Measurements from ENCODE around the gene ANTXRL. TPM values are rescaled to one million over a fixed set of nuclear protein-coding genes. Genes with fewer than 3 reads are reported as not detected.
"Not testable (repeated sequence)": the region's sequence is repeated elsewhere in the genome, so short reads cannot be mapped to it uniquely, and the experiment has no call there.

ANTXRL gene
- not detected for total RNA-seq

DNA sequence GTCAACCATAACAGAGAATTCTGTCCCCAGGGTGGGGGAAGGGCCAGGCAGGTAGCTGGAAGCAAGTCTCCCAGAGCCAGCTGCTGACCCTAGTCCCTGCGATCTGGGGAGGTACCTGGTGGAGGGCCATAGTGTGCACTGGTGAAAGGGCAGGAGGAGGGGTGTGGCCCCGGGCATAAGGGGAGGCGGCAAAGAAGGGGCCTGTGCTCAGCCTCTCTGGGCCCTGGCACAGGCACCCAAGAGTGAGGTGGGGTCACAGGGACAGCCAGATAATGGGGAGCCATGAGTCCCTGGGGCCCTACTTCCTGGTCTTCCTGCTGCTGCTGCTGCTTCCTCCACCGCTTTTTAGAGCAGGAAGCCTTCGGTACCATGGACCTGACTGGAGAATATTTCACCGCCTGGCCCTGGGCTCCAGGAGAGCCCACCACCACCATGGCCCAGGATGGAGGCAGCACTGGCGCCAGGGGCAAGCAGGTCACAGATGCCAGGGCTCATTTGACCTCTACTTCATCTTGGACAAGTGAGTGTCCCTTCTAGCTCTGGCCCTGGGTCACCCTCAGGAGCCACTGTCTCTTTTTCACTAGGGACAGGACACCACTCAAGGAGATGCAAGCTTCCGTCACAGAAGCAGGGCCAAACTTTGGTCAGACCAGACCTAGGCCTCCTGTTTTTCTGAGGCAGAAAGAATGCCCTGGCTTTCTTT, at the start of gene ANTXRL:
TSS of gene ANTXRL (plus strand) at position 7 of the 703 bp plus-strand sequence. CDS start at position 273, 266 bp downstream.
- DNase-seq (ENCODE audit: low spot score): no peak

DNA sequence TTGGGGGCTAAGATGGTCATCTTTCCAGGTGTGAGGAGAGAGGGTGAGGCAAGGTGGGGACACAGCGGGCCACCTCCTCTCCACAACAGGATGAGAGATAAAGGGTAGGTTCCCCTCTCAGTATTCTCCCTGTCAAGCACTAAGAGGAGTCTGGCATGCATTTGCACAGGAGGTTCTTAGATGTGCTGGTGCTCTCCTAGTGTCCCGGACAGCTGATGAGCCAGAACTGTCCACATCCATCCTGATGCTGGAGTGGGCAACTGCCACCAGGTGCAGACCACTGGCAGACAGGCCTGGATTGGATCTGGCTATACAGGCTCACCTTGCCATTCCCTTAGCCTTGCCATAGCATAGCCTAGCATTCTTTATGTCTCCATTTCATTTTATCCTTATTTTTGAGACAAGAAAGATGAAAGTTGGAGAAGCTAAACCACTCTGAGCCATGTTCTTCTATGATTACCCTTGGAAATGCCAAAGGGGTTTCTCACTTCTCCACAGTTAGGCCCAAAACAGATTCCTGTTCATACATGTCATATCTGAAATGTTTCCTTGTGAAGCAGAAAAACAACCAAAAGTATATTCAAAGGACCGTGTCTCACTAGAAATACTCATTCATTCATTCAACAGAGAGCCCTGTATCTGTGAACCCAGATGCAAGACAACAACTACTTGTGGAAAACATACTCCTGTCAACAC, 48.8 kb upstream of the ANTXRL start:
- DNase-seq (ENCODE audit: low spot score): no peak

DNA sequence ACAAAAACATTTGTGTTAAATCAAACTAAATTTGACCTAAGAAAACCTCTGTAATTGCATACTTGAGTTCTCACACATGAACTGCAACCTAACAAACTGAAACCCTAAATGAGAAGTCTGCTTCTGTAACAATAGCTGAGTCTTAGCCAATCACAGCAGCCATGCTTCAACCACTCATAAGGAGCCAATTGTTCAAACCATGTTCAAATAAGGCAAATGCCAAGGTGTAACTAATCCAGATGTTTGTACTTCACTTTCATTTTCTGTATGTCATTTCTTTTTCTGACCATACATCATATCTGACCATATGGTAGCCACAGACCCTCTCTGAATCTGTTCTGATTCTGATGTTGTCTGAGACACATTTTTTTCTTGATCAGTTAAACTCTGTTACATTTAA, 47.5 kb upstream of the ANTXRL start:
- DNase-seq (ENCODE audit: low spot score): no peak

DNA sequence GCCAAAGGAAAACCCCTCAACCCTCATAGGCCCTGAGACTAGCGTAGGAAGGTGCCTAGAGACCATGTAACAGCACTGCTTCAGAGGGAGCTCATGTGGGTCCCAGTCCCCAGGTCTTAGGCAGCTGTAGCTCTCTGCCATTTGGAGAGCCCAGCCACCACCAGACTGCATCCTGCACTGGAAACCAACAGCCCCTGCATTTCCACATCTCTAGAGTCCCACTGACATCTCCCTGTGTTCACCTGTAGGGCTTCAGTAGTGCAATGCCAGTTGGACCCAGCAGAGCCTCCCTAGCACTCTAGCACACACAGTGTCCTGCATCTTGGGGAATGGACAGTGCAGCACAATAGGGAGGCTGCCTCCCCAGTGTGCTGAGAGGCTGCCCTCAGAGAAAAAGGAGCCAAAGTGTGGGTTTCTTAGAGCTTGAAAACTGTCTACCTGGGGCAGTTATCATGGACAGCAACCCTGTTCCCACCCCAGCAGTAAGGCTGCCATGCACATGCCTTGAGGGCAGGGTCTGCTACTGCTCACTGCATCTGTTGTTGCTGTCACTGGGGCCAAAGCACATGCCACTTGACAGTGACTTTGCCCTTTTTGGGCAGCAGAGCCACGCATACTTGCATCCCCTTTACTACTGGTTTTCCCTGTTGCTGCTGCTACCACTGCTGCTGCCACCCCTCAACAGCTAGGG, 46.7 kb upstream of the ANTXRL start:
- no peak for DNase-seq (ENCODE audit: low spot score)

DNA sequence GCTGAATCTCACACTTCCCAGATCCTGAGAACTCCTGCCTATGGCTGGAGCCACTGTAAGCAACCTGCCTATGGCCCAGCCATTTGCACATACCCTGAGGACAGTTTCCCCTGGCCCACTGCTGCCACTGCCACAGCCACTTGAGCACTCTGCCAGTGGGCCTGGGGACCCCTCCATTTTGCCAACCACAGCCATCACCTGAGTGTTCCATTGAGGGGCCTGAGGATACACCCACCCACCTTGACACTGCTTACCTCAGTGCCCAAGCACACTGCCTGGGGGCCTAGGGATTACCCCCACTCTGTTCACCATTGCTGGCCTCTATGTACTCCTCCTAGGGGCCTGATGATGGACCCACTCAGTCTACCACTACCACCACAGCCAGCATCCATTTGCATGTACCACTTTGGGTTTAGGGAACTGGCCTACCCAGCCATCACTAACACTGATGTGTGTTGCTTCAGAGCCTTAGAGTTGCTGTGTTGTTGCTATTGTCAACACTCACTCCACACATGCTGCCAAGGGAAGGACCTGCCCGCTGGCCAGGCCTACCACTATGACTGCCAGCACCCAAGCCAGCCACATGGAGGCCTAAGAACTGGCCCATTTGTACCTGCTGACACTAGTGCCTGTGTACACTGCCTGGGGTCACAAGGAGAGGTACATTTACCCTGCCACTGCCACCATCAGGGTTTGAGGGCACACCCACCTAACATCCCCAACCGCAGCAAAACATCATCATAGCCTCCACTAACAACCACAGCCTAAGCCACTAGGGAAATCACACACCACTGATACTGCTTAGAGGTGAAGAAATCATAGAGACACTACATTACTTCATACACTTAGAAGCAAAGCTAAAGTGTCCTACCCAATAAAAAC, 45.9 kb upstream of the ANTXRL start:
- no peak for DNase-seq (ENCODE audit: low spot score)

DNA sequence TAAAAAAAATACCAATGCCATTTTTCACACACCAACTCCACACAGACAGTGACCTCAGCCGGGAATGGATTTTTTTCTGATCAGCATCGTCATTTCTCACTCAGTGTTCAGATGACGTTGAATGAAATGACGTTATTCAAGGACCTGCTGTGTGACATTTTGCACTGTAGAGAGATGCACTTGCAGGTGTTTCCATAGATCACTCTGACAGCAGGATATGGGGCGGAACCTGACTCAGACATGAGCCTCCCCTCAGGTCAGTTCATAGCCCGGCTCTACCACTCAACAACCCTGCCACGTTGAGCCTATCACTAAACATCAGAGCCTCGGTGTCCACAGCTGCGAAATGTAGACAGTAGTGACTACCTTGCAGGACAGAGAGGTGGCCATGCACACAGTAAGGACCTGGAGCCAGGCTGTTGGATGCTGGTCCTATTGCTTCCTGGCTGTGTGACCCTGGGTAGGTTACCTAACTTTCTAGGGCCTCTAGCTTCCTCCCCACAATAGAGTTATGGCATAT, 41.4 kb upstream of the ANTXRL start:
- no peak for DNase-seq (ENCODE audit: low spot score)

DNA sequence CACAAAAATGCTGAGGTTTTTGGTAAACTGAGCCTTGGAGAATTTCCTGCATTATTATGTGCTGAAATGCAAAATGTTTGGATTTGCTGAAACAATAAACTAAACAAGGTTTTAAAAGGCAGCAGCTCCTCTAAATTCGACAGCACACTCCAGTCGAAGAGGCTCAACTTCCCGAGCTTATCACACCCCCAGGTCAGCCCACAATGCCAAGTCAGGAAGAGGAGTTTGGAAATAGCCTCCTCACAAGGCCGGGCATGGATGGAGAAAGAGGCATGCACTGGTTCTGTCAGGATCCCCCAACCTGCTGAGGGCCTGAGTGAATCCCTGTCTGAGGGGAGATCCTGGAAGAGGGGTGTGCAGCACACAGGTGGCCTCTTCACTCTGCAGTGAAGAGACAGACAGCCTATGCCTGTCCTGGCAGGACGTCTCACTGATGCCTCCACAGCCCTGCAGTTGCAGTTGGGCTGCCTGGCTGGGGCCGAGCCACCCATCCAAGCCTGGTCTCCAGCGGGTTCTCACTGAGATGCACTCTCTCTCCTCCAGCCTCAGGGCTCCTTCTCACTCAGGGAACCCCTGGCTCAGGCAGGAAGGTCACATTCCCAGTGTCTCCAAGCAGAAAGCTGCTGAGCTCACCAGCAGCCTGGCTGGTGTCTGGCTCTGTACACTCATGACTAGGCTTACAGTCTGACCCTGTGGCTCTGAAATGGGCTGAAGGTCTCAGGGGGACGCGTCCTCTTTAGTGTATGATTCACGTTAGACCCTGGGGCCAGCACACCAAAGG, 40.2 kb upstream of the ANTXRL start:
- DNase-seq (ENCODE audit: low spot score): not testable (repeated sequence)

DNA sequence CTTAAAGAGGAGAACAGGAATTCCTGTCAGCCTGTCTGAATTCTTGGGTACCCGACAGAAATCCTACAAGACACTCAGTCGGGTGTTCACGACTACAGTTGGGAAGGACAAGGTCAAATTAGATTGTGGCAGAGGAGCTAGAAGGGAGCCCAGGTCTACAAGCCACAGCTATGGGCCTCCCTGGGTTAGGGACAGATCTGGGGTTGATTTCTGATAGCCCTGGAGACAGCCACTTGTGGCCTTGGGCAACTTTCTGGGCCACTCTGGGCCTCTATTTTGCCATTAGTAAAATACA, 39.7 kb upstream of the ANTXRL start:
- DNase-seq (ENCODE audit: low spot score): no peak

DNA sequence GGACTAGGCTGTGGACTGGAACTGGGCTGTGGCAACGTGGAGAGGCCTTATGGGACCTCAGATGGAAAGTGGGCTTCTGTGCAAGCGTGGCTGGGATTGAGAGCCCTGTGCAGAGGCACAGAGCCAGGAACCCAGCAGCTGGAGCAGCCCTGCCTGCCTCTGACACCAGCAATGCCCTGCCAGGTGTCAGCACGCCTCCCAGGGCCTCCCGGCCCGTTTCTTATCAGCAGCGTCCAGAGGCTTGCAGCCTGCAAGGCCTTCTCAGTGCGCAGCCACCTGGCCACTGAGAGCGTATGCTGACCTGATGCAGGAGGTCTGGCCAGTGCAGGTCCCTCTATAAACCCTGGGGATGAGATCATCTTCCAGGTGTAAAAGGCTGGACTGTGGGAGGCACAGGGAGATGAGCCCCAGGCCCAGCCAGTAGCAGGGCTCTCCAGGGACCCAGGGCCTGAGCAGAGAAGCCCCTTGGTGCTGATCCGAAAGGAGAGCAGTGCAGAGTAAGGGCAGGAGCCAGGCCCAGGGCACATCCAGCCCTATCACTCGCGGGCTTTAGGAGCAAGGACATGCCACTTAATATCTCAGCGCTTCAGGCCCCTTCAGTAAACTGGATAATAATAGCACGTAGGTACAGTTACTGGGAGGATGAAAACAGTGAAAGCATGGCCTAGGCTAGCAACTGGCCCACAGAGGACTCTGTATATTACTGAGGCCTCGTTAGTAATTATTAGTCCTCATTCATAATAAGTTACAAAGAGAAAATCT, 38.8 kb upstream of the ANTXRL start:
- DNase-seq (ENCODE audit: low spot score): no peak

DNA sequence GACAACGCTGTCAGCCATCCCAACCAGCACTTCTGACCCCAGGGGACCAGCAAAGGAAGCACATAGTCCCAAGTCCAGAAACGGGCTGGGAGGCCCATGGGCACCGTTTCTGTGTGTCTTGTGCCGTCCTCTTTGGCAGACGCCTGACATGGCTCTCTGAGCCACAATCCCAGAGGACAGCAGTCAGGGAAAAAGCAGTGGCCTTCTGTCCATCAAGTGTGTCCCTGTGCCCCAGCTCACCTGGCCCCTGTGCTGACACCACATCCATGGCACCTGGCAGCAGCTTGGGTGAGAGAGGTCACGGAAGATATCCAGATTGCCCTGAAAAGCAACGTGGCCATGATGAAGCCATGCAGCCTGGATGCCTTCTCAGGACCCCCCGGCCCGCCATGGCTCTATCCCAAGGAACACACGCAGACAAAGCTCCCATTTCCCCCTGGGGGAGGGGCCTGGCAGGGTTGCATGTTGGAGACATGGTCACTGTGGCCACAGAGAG, 38.1 kb upstream of the ANTXRL start:
- DNase-seq (ENCODE audit: low spot score): no peak

DNA sequence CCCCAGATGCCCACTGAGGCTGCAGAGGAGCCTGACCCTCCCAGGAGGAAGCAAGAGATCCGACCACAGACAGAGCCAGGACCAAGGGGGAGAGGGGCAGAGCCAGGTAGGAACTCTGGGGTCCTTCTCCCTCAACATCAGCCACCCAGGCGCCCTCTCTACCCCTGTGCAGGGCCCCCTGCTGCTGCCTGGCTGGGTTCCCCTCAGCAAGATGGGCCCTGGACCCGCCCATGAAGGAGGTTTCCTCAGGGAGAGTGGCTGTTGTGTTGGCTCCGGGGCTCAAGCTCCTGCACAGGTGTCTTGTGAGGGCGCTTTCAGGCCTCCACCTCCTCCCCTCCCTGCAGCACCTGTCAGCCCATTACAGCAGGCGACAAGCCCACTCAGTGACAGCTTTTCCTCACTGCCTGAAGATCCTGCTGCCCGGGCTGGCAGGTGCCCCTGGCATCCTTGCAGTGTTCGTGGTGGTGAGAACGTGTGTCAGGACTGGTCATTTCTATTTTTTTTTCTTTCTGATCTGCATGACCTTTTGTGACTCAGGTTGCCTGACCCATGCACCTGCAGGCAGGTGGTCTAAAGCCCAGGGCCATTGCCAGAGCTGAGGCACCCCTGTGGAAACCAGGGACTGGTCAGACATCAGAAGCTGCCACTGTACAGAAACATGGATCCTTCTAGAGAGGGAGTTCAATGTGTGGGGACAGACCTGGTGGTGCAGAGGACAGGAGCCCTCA, 37.0 kb upstream of the ANTXRL start:
- DNase-seq (ENCODE audit: low spot score): not testable (repeated sequence)

DNA sequence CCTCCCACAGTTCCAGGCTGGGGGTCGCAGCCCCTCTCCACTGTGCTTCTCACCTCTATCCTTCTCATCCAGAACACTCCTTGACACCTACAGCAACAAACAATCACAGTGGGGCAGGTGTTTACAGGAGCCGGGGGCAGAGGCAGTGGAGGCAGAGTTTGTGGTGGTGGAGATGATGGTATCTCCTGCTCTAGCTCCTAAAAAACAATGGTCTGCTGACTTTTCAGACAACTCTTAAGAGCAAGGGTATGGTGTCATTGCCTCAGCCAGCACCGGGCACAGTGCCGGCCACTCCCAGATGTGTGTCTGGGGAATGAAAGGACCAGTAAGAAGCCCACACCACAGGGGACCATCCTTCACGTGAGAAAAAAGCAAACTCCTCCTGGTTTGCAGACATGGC, 36.3 kb upstream of the ANTXRL start:
- no peak for DNase-seq (ENCODE audit: low spot score)

DNA sequence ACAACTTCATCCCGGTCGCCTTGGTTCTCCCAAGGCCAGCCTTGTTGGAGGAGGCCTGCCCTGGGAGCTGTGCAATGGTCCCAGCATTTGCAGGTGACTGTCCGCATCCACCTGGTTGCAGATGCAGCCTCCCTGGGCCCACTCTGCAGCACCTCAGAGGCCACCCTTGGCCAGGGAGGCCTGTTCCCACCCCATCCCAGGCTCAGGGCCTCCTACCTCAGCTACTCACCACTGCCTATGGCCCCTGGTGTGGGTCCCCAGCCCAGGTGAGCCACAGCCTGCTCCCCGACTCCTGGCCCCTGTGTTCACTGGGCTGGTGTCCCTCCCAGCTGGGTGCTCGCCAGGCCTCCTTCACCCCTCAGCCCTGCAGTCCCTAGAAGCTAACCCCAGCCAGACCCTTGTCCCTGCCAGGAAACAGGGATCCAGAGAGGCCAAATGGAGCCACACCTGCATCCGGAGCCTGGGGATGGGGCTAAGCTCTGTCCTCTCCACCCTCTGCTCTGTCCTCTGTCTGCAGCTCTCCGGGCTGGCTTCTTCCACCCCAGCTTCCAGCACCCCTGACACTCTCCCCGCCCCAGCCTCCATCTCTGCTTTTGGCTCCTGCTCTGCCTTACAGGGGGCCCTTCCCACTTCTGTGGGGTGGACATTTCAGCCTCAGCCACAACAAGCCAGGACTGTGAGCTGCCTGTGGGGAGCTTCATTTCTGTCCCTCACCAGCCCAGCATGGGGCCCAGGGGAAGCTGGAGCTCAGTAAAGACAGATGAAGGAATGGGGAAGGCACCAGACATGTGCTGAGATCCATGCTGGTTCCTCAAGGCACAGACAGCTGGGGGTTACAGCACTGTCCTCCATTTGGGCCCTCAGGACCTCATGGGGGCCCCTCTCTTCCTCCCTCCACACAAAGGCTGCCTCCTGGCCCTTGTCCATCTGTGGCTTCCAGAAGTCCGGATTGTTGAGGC, 35.6 kb upstream of the ANTXRL start:
- DNase-seq (ENCODE audit: low spot score): no peak

DNA sequence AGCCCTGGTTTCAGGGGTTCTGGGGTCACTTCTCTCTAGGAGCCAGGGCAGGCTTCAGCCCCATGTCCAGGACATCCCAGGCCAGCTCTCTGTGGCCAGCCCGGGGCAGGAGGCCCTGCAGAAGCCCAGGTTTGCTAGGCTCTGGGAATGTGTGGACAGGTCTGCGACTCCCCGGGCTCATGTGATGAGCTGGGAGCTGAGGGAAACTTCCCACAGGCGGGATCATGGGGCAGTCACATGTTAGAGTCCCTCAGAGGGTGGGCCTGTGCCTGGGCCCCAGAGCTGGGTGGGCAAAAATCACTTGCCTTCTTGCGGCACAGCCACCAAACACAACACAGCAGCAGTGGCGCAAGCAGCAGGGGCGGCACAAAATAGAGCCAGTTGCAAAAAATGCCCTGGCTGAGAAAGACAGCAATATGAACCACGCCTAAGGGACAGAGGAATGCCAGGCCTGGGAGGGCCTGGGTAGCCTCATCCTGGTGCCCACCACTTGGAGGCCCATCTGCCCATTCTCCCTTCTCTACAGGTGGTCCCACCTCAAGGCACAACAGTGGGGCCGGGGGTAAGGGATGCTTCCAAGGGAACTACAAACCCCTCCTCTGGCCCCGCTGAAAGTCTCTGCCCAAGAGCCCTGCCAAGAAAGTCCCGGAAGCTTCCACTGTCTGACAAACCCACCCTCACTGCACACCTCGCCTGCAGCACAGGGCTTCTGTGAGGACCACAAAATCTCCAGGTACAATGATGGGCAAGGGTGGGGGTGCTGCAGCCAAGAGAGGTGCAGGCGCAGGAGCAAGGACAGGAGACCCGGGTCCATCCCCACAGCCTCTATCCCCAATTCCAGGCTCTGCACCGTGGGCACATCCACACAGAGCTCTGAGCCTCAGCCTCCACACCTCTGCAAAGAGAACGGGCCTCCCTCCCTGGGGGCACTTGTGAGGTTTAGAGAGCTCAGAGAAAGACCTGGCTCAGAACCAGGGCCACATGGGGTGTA, 34.6 kb upstream of the ANTXRL start:
- DNase-seq (ENCODE audit: low spot score): no peak

DNA sequence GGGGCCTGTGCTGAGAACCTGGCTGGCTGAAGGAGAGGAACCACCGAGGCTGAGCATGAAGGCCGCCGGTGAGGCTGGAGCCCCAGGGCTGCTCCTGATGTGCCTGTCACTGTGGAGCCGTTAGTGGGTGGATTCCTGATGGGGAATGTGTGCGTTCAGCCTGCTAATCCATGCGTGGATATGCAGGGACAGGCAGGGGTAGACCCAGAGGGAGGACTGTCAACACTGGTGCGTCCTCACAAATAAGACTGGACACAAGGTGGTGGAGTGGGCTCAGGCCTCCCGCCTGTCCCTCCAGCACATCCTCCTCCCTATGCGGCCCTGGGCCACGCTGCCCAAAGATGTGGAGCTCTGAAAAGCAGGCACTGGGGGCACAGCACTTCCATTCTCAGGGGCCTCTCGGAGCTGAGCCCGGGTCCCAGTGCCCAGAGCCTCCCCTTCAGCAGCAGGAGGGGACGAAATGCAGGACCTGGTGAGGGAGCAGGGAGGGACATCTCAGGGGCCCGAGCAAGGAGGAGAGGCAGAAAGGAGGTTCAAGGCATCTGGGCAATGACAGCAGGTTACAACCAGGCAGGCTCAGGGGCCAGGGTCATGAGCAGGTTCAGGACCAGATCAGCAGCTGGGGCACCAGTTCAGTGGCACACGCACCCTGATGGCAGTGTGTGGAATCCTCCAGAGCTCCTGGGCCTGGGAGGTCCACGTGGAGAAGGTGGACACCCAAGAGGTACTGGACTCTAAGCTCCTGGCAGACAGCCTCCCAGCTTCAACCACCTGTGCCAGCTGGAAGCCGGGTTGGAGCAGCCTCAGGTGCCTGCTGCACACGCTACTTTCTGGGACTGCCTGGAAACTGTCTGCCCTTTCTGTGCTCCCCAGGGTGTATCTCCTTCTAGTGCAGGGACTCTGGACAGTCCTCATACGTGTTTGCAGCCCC, 33.5 kb upstream of the ANTXRL start:
- DNase-seq (ENCODE audit: low spot score): no peak

DNA sequence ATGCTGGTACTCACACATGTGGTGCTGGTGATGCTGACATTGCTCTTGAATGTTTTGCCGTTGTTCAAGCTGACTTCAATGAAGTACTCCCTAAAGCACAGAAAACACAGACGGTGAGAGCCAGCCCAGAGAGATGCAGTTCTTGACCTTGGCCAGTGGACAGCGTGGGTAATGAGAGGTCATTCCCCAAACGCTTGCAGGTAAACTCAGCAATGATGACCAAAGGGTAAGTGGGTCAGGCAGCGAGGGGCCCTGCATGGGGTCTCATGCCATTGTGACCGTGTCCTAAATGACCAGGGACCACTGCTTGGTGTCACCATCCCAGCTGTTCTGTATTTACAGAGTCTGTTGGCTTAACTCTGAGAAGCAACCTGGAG, 32.8 kb upstream of the ANTXRL start:
- DNase-seq (ENCODE audit: low spot score): no peak

Data from ureter (tissue), 1 donor.